ENCODE data around the gene TTC21B. TPM values are rescaled to one million over a fixed set of nuclear protein-coding genes. Genes with fewer than 3 reads are reported as not detected.

Gene TTC21B
- total RNA-seq, 1 experiment from 2014 or later = 9.8 TPM

DNA sequence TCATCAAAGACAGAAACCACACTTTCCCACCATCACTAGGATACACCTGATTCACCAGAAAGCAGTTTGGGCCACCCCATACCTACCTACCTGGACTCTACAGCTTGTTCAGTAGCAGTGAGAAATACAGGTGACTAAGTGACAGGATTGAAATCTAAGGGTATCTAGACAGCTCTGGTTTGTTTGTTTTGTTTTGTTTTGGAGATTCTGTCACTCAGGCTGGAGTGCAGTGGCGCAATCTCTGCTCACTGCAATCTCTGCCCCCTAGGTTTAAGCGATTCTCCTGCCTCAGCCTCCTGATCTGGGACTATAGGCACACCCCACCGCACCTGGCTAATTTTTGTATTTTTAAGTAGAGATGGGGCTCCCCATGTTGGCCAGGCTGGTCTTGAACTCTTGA, 3.1 kb downstream of the TTC21B start:
- POLR2A ChIA-PET (ENCODE audit: unreplicated experiment) = no interaction called here
- no peaks in the 10 kb centered on the region for H3K79me2 ChIP-seq (ENCODE audit: low read depth)
- 0 out of 2 replicates have a peak, but pooled peaks cover 6% of the 10 kb centered on the region for H3F3A ChIP-seq (ENCODE audit: insufficient read depth, low read depth)
- no peaks in the 10 kb centered on the region for H3K9me2 ChIP-seq (ENCODE audit: insufficient read depth)
- H3K4me3 ChIP-seq = no peak overlapping the region
- no peaks in the 10 kb centered on the region for H3K9me3 ChIP-seq (ENCODE audit: insufficient read depth, low read depth)
- no peak for DNase-seq
- H3K4me1 ChIP-seq (replicated peaks; ENCODE audit: insufficient read depth) = peaks cover 7% of the 10 kb centered on the region
- H3K36me3 ChIP-seq (ENCODE audit: low read depth) = no peaks in the 10 kb centered on the region
- TF ChIP-seq, protein P1, sequence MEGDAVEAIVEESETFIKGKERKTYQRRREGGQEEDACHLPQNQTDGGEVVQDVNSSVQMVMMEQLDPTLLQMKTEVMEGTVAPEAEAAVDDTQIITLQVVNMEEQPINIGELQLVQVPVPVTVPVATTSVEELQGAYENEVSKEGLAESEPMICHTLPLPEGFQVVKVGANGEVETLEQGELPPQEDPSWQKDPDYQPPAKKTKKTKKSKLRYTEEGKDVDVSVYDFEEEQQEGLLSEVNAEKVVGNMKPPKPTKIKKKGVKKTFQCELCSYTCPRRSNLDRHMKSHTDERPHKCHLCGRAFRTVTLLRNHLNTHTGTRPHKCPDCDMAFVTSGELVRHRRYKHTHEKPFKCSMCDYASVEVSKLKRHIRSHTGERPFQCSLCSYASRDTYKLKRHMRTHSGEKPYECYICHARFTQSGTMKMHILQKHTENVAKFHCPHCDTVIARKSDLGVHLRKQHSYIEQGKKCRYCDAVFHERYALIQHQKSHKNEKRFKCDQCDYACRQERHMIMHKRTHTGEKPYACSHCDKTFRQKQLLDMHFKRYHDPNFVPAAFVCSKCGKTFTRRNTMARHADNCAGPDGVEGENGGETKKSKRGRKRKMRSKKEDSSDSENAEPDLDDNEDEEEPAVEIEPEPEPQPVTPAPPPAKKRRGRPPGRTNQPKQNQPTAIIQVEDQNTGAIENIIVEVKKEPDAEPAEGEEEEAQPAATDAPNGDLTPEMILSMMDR (conservative IDR thresholded peaks at IDR 0.05) = no peak
- no peak for TF ChIP-seq EZH2 (IDR thresholded peaks at IDR 0.05; ENCODE audit: low read depth)
- H3K4me2 ChIP-seq = no peak overlapping the region
- BruUV-seq (replicated peaks) = no TSS peak
- H3K27ac ChIP-seq = no peak overlapping the region
- no peaks in the 10 kb centered on the region for H4K20me1 ChIP-seq (ENCODE audit: insufficient read depth)
- intact Hi-C loops (cut with micrococcal nuclease; ENCODE audit: unreplicated experiment) = loop anchor here (5.0 kb wide), 1 partner anchor 177 kb away; the partner anchor contains the start of gene SCN1A
- CTCF ChIA-PET = no interaction called here
- no peaks in the 10 kb centered on the region for H3K27me3 ChIP-seq (ENCODE audit: insufficient read depth, low read depth)
- no peak overlapping the region for H2AFZ ChIP-seq

DNA sequence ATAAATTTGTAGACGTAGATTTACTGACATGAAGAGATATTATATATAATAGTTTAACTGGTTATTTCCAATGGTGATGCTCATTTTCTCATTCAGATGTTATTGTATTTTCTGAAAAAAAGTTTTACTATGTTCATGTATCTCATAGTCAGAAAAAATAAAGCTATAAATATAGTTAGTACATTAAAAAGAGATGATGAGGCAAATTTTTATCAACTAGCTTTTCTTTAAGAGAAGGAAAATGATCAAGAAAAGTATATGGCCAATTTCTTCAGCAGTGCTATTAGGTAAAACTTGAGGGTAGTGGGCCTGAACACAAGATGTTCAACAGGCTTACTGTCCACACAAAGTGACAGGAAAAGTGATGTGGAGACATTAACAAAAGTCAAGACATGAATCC, 11.7 kb downstream of the TTC21B start:
- H3K27me3 ChIP-seq (ENCODE audit: insufficient read depth, low read depth) = no peaks in the 10 kb centered on the region
- no peaks in the 10 kb centered on the region for H3K4me1 ChIP-seq (replicated peaks; ENCODE audit: insufficient read depth)
- TF ChIP-seq, protein P1 (conservative IDR thresholded peaks at IDR 0.05) = no peak
- no peak for TF ChIP-seq EZH2 (IDR thresholded peaks at IDR 0.05; ENCODE audit: low read depth)
- H3K4me3 ChIP-seq = no peak overlapping the region
- H2AFZ ChIP-seq = no peak overlapping the region
- no peak overlapping the region for H3K27ac ChIP-seq
- no peaks in the 10 kb centered on the region for H3K36me3 ChIP-seq (ENCODE audit: low read depth)
- H3K9me2 ChIP-seq (ENCODE audit: insufficient read depth) = no peaks in the 10 kb centered on the region
- CTCF ChIA-PET = no interaction called here
- no peaks in the 10 kb centered on the region for H3K9me3 ChIP-seq (ENCODE audit: insufficient read depth, low read depth)
- H3F3A ChIP-seq (ENCODE audit: insufficient read depth, low read depth) = no peaks in the 10 kb centered on the region
- intact Hi-C loops (cut with micrococcal nuclease; ENCODE audit: unreplicated experiment) = no loop called here
- no peaks in the 10 kb centered on the region for H3K79me2 ChIP-seq (ENCODE audit: low read depth)
- no peak for DNase-seq
- H3K4me2 ChIP-seq = no peak overlapping the region
- H4K20me1 ChIP-seq (ENCODE audit: insufficient read depth) = no peaks in the 10 kb centered on the region
- POLR2A ChIA-PET (ENCODE audit: unreplicated experiment) = no interaction called here
- no TSS peak for BruUV-seq (replicated peaks)

DNA sequence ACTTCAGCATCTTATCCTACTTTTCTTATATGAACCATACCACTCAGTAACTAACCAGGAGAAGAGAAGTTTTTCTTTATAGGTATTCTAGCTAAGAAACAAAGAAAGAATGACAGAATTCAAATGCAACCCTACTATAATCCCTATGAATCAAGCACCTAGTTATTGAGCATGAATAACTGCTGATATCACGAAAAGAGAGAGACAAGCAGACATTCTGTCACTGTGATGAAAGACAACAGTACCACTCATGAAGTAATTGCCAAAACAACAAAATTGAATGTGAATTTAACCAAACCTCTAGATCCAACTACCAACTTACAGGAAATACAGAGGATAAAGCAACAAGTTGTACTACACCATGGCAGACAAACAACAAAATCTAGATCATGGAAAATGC, 15.3 kb downstream of the TTC21B start:
- intact Hi-C loops (cut with micrococcal nuclease; ENCODE audit: unreplicated experiment) = no loop called here
- POLR2A ChIA-PET (ENCODE audit: unreplicated experiment) = no interaction called here
- DNase-seq = no peak

More for the DNA sequence above, 15.3 kb downstream of the TTC21B start:
- H2AFZ ChIP-seq = no peak overlapping the region
- H3K27ac ChIP-seq = no peak overlapping the region
- H3K4me1 ChIP-seq (replicated peaks; ENCODE audit: insufficient read depth) = no peaks in the 10 kb centered on the region
- no peaks in the 10 kb centered on the region for H3K79me2 ChIP-seq (ENCODE audit: low read depth)
- no peaks in the 10 kb centered on the region for H3F3A ChIP-seq (ENCODE audit: insufficient read depth, low read depth)
- H3K36me3 ChIP-seq (ENCODE audit: low read depth) = no peaks in the 10 kb centered on the region
- no peaks in the 10 kb centered on the region for H4K20me1 ChIP-seq (ENCODE audit: insufficient read depth)
- no peaks in the 10 kb centered on the region for H3K9me2 ChIP-seq (ENCODE audit: insufficient read depth)
- no peaks in the 10 kb centered on the region for H3K9me3 ChIP-seq (ENCODE audit: insufficient read depth, low read depth)
- H3K4me2 ChIP-seq = no peak overlapping the region
- CTCF ChIA-PET = no interaction called here
- TF ChIP-seq, protein P1 (conservative IDR thresholded peaks at IDR 0.05) = no peak
- BruUV-seq (replicated peaks) = no TSS peak
- H3K27me3 ChIP-seq (ENCODE audit: insufficient read depth, low read depth) = no peaks in the 10 kb centered on the region
- no peak overlapping the region for H3K4me3 ChIP-seq

Data from PC-9 (cell line).